ENCODE data around the gene TWIST2. TPM values are rescaled to one million over a fixed set of nuclear protein-coding genes. Genes with fewer than 3 reads are reported as not detected.

TWIST2 gene
- total and polyA plus RNA-seq, 10 of the 15 experiments (the other 5 are each of a cell fraction or from before 2014, with no cell fraction given) = not detected

DNA sequence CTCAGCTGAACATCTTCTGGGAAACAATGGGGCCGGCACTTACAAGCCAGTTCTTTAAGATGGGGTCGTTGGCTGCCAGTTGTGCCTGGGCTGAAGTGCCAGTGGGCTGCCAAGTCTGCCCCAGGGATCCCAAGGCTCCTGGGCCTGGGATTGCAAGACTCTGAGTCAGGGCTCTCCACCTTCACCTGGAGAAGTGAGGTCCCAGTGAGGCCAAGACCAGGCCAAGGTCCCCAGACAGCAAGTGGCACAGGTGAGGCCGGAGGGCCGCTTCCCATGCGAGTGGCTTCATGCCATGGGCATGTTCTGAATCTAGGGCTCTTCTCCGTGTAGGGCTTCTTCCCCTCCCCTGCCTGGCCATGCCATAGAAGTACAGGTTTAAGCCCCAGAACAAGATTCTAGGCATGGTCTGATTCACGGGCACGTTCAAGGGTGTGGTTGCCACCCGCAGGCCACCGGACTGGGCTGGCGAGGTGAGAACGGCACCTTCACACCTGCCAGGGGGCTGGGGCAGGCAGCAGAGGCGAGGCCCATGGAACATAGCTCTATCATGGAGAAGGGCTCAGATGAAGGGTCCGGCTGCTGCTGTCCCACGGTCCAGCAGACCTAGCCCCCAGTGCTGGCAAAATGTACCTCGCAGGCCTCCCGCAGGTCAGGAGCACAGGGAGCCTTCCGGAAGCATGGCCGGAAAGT, 36.4 kb downstream of the TWIST2 start:
- no peaks in the 10 kb centered on the region for H4K20me1 ChIP-seq (ENCODE audit: control insufficient read depth, insufficient read depth)
- ChIA-PET POLR2A (no interaction called here), SMC1A (ENCODE audit: uncharacterized antibody, unreplicated experiment) (no interaction called here), RAD21 (ENCODE audit: unreplicated experiment) (no interaction called here), CTCF (no interaction called here)
- WGBS (ENCODE audit: insufficient coverage, insufficient replicate concordance, low lambda C conversion rate, missing lambda C conversion rate) = 27% methylated on average over 19 of the region's 19 CpGs
- in situ Hi-C loops (cut with MboI) = no loop called here
- intact Hi-C loops (cut with micrococcal nuclease; ENCODE audit: unreplicated experiment) = no loop called here
- ATAC-seq (no peak), FAIRE-seq (no peak), DNase-seq (ENCODE audit: low read depth, low spot score) (no peak)
- no peak overlapping the region for H3K9ac ChIP-seq (ENCODE audit: control insufficient read depth, insufficient read depth, low read length)
- H3K9me3 ChIP-seq (replicated peaks; ENCODE audit: control insufficient read depth, insufficient read depth, low read length) = no peaks in the 10 kb centered on the region
- H3K36me3 ChIP-seq (ENCODE audit: control insufficient read depth in 2 of 2, insufficient read depth in 2 of 2, low read length in 1 of 2) = no peaks in the 10 kb centered on the region
- H3K27ac ChIP-seq (ENCODE audit: control insufficient read depth, insufficient read depth) = no peak overlapping the region
- no peak overlapping the region for H2AFZ ChIP-seq (ENCODE audit: control insufficient read depth, low read depth, low read length)
- H3K27me3 ChIP-seq (replicated peaks in 1 of 2; ENCODE audit: control insufficient read depth in 2 of 2, insufficient read depth in 2 of 2, low read length in 1 of 2) = no peaks in the 10 kb centered on the region; a peak in 1 of 4 replicates
- no peaks in the 10 kb centered on the region for H3K4me1 ChIP-seq (ENCODE audit: control insufficient read depth, insufficient read depth, low read length)
- H3K4me2 ChIP-seq (ENCODE audit: control insufficient read depth, insufficient read depth) = no peak overlapping the region
- TF ChIP-seq ZNF687 (IDR thresholded peaks at IDR 0.05) (no peak), ZNF384 (IDR thresholded peaks at IDR 0.05; ENCODE audit: borderline replicate concordance, low read depth, low read length) (no peak), SMAD5 (IDR thresholded peaks at IDR 0.05; ENCODE audit: low read depth) (no peak), ZNF207 (IDR thresholded peaks at IDR 0.05; ENCODE audit: borderline replicate concordance) (no peak), BACH1 (IDR thresholded peaks at IDR 0.05; ENCODE audit: borderline replicate concordance) (no peak), PBX3 (IDR thresholded peaks at IDR 0.05; ENCODE audit: insufficient replicate concordance, low read depth, low read length) (no peak)
- no peaks in the 10 kb centered on the region for H3K79me2 ChIP-seq (ENCODE audit: control insufficient read depth, insufficient read depth, low read length)
- no peak overlapping the region for H3K4me3 ChIP-seq
- BruUV-seq (replicated peaks) = no TSS peak
